Fibroblast of lung (primary cell): ENCODE results near the gene NUP85. TPM values are rescaled to one million over a fixed set of nuclear protein-coding genes. Genes with fewer than 3 reads are reported as not detected.

ENCODE experiments used
- DNase-seq, 2 donors: peaks; one replicate each; pipeline versions ENCODE4 v3.0.0 to v3.0.0-alpha.2; 2010; ENCODE audit warnings: low read depth in 2 of 2
- H2AFZ ChIP-seq: 2 replicates; pipeline ENCODE4 v1.5.1; 2012; ENCODE audit warnings: low read length, control low read depth, inconsistent platforms
- H3K27ac ChIP-seq: 2 replicates; pipeline ENCODE4 v1.5.1; 2011; ENCODE audit warnings: low read length, control low read depth; ENCODE audit not compliant: insufficient read depth
- H3K27me3 ChIP-seq: 2 replicates; pipeline ENCODE4 v1.5.1; 2011; ENCODE audit warnings: mild to moderate bottlenecking, low read length; ENCODE audit not compliant: control insufficient read depth, insufficient read depth
- H3K36me3 ChIP-seq: 2 replicates; pipeline ENCODE4 v1.5.1; 2011; ENCODE audit warnings: low read length; ENCODE audit not compliant: control insufficient read depth, insufficient read depth
- H3K4me1 ChIP-seq: 2 replicates; pipeline ENCODE4 v1.5.1; 2011; ENCODE audit warnings: low read length; ENCODE audit not compliant: control insufficient read depth, insufficient read depth; ENCODE audit errors: extremely low read depth
- H3K4me2 ChIP-seq: 2 replicates; pipeline ENCODE4 v1.5.1; 2011; ENCODE audit warnings: low read length, control low read depth; ENCODE audit not compliant: insufficient read depth; ENCODE audit errors: extremely low read depth
- H3K4me3 ChIP-seq, 4 experiments: fragments of 200-600 bp in 1 of 4; sonication (generic) in 1 of 4; replicated peaks in 1 of 4; 2 replicates each; pipeline ENCODE4 v1.5.1; 2011 to 2016; ENCODE audit warnings: low read length in 4 of 4, low read depth in 3 of 4, mild to moderate bottlenecking in 3 of 4, control low read depth in 2 of 4, inconsistent platforms in 1 of 4, mixed read lengths in 1 of 4; ENCODE audit not compliant: insufficient read depth in 1 of 4; ENCODE audit errors: control extremely low read depth in 1 of 4
- H3K79me2 ChIP-seq: 2 replicates; pipeline ENCODE4 v1.5.1; 2012; ENCODE audit warnings: mild to moderate bottlenecking, low read length, inconsistent platforms; ENCODE audit not compliant: control insufficient read depth, insufficient read depth
- H3K9ac ChIP-seq: 2 replicates; pipeline ENCODE4 v1.5.1; 2011; ENCODE audit warnings: mild to moderate bottlenecking, low read length, control low read depth; ENCODE audit not compliant: insufficient read depth
- H3K9me3 ChIP-seq: 2 replicates; pipeline ENCODE4 v1.5.1; 2012; ENCODE audit warnings: low read depth, low read length; ENCODE audit not compliant: control insufficient read depth, insufficient read depth
- H4K20me1 ChIP-seq: 2 replicates; pipeline ENCODE4 v1.5.1; 2011; ENCODE audit warnings: low read length; ENCODE audit not compliant: control insufficient read depth, insufficient read depth; ENCODE audit errors: extremely low read depth
- EZH2 ChIP-seq: IDR thresholded peaks from 2 replicates; pipeline ENCODE4 v1.5.1; 2012; ENCODE audit warnings: low read length, control low read depth, mild to moderate bottlenecking; ENCODE audit errors: missing control alignments
- polyA plus RNA-seq, 2 donors: library from polyadenylated mRNA; depleted of rRNA in 1 of 2; stranded (reverse) in 1 of 2; unstranded in 1 of 2; fragments of >200 nt; gene quantifications; 2 replicates each; pipeline ENCODE4 v1.2.1, GENCODE V29; 2011 to 2012; ENCODE audit warnings: missing spikeins in 1 of 2
- total RNA-seq: library from RNA; depleted of rRNA; stranded (reverse); fragments of >200 nt; gene quantifications from 2 replicates; pipeline ENCODE4 v1.2.1, GENCODE V29; 2014
- TF ChIP-seq, protein P1 (sequence below), 2 donors: IDR thresholded peaks in 1 of 2; conservative IDR thresholded peaks in 1 of 2; 1 replicate in 1 of 2; 2 replicates in 1 of 2; pipeline ENCODE4 v1.5.1; 2011 to 2012; ENCODE audit warnings: low read length in 2 of 2, control low read depth in 1 of 2, inconsistent platforms in 1 of 2, low read depth in 1 of 2, mild to moderate bottlenecking in 1 of 2

NUP85 gene
- total and polyA plus RNA-seq, 2 donors (not counting 1 experiment from before 2014, with no cell fraction given) = 18.5 to 29.6 TPM

DNA sequence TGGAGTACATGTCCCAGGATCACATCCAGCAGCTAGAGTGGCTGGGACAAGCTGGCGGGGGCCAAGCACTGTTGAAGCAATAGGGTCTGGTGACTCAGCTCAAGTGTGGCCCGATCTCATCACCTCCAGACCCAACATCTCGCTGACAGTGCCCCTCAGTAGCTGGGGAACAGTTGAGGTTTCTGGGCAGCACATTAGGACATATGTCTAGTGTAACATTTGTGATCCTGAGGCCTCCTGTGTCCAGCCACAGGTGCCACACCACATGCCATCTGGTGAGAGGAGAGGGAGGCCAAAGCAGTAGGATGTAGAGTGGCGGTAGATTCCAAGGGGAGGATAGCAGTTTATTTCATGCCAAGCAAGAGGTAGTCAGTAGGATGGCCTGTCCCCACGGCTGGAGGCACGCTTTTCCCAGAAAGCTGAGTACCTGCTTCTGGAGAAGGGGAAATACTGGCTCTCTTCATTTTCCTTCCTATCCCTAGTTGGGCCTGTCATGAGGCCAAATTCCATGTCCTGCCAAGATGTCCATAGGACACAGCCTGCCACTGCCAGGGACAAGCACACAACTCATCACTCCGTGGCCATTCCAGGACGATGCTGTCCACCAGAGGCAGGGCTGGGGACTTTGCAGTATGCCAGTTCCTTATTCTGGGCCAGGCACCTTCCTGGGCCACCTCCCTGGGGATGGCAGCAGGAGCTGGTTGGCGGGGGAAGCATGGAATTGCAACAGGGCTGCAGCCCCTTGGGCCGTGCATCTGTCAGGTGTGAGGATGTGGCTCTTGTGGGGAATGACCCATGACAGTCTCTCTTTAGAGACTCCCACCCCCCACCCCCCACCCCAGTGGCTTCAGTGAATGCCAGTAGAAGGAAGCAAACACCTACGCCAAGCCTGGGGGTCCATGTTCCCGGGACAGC lies 31.9 kb downstream of the NUP85 start:
- Histone ChIP-seq H3K27me3 (no peaks in the 10 kb centered on the region), H3K79me2 (no peaks in the 10 kb centered on the region), H3K9me3 (no peaks in the 10 kb centered on the region), H4K20me1 (no peaks in the 10 kb centered on the region), H3K4me2 (no peak overlapping the region), H3K27ac (no peak overlapping the region), H3K36me3 (peaks cover 47% of the 10 kb centered on the region), H2AFZ (no peak overlapping the region), H3K9ac (no peak overlapping the region), H3K4me1 (peaks cover 3% of the 10 kb centered on the region), H3K4me3 (no peak overlapping the region)
- DNase-seq = no peak
- TF ChIP-seq EZH2 = no peak
- TF ChIP-seq, protein P1, sequence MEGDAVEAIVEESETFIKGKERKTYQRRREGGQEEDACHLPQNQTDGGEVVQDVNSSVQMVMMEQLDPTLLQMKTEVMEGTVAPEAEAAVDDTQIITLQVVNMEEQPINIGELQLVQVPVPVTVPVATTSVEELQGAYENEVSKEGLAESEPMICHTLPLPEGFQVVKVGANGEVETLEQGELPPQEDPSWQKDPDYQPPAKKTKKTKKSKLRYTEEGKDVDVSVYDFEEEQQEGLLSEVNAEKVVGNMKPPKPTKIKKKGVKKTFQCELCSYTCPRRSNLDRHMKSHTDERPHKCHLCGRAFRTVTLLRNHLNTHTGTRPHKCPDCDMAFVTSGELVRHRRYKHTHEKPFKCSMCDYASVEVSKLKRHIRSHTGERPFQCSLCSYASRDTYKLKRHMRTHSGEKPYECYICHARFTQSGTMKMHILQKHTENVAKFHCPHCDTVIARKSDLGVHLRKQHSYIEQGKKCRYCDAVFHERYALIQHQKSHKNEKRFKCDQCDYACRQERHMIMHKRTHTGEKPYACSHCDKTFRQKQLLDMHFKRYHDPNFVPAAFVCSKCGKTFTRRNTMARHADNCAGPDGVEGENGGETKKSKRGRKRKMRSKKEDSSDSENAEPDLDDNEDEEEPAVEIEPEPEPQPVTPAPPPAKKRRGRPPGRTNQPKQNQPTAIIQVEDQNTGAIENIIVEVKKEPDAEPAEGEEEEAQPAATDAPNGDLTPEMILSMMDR (conservative IDR thresholded peaks at IDR 0.05 in 1 of 2, IDR thresholded peaks at IDR 0.05 in 1 of 2; ENCODE audit: low read depth in 1 of 2, low read length in 2 of 2) = no peak

DNA sequence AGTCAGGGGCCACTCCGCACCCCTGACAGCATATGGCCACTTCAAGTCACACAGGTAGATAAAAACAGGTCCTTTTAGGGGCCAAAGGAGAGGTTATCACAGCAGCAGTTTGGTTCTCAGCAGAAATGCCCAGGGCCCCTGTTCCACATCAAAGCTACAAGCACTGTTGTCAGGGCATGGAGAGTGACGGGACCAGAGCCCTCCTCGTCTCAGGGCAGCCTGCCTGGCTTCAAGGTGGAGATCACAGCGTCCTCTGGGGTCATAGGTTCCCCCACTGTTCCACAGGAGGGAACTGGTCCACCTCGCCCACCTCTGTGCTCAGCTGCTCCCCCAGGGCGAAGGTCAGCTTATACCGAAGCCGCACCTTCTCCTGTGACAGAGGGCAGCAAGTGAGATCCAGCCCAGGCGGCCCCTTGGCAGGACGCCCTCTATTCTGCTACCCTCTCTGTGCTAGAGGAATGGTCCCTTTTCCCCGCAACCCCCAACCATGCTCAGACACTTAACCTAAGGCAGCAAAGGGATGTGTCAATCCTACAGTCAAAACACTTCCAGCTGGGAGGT lies 32.6 kb downstream of the NUP85 start:
- Histone ChIP-seq H3K4me3 (no peak overlapping the region), H3K79me2 (no peaks in the 10 kb centered on the region), H3K4me1 (peaks cover 3% of the 10 kb centered on the region), H3K9ac (no peak overlapping the region), H3K27me3 (no peaks in the 10 kb centered on the region), H4K20me1 (no peaks in the 10 kb centered on the region), H3K27ac (no peak overlapping the region), H3K4me2 (no peak overlapping the region), H3K9me3 (no peaks in the 10 kb centered on the region), H3K36me3 (peaks cover 44% of the 10 kb centered on the region), H2AFZ (no peak overlapping the region)
- TF ChIP-seq EZH2 = no peak
- TF ChIP-seq, protein P1 (conservative IDR thresholded peaks at IDR 0.05 in 1 of 2, IDR thresholded peaks at IDR 0.05 in 1 of 2; ENCODE audit: low read depth in 1 of 2, low read length in 2 of 2) = no peak
- DNase-seq = no peak

DNA sequence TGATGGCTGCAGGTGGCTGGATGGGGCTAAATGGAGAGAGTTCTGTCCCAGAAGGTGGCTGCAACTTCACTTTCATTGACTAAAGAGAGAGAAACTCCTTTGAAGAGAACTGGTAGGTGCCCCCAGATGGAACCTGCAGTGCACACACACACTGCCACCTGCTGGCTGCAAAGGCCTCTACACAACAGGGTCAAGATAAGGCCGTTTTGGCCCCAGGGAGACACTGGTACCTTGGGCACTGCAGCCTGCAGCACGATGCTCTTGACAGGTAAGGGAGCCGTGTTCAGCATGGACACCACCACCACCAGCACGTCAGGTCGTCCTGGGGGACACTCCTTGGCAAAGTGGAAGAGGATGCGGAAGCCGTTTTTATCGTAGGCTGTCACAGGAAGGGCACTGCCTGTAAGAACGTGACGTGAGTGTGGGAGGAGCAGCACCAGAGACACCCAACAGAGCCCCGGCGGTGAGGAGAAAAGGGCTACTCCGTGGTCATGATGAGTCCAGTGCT lies 33.3 kb downstream of the NUP85 start:
- no peak overlapping the region for H3K4me2 ChIP-seq
- no peaks in the 10 kb centered on the region for H3K27me3 ChIP-seq
- H3K9me3 ChIP-seq = no peaks in the 10 kb centered on the region
- H3K27ac ChIP-seq = no peak overlapping the region
- no peak overlapping the region for H2AFZ ChIP-seq
- H3K36me3 ChIP-seq = peaks cover 44% of the 10 kb centered on the region
- H3K9ac ChIP-seq = no peak overlapping the region
- no peaks in the 10 kb centered on the region for H3K79me2 ChIP-seq
- no peak overlapping the region for H3K4me3 ChIP-seq
- H3K4me1 ChIP-seq = peaks cover 3% of the 10 kb centered on the region
- H4K20me1 ChIP-seq = no peaks in the 10 kb centered on the region
- TF ChIP-seq, protein P1 (conservative IDR thresholded peaks at IDR 0.05 in 1 of 2, IDR thresholded peaks at IDR 0.05 in 1 of 2; ENCODE audit: low read depth in 1 of 2, low read length in 2 of 2) = peak; percentile 68 to 89
- TF ChIP-seq EZH2 = no peak
- DNase-seq = peak; percentile 58 to 72
